ENCODE results near the gene MOSPD3.

The MOSPD3 gene

DNA sequence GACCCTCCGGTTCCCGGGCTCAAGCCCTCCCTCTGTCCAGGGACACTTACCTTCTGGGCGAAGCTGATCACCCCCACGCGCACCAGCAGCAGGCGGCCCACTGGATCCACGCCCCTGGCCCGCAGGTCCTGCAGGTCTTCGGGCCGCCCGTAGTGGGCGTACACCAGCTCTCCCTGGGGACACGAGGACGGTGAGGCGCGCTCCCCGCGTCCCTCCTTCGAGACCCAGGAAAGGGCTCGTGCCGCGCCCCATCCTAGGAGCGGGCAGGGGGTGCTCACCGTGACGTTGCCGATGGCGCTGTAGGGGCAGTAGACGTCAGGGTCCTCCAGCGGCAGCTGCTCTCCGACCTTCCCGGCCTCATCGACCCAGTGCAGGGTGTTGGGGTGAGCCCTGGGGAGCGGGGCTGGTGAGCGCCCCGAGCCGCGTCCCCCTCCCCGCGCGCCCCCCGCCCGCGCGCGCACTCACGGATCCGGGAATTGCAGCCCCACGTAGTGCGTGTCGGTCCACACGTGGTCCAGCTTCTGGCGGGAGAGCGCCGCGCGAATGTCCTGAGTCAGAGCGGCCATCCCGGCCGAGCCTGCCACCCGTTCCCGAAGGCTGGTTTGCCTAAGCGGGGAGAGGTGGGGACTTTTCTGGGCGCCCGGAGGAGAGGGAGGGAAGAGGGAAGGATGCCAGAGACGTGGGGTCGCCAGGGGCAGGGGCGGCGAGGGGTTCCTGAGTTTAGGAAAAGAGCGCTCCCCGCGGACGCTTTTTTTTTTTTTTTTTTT is 20.8 kb downstream of the MOSPD3 start:
- DNase-seq (ENCODE audit: insufficient read length, low spot score) = no peak
- peak; percentile 66 for FAIRE-seq
- TF ChIP-seq POLR2AphosphoS5 (IDR thresholded peaks at IDR 0.05; ENCODE audit: low read depth, low read length) (no peak), POU2F2 (IDR thresholded peaks at IDR 0.05; ENCODE audit: low read depth, low read length) (no peak), POLR2A (IDR thresholded peaks at IDR 0.05; ENCODE audit: low read depth, low read length) (no peak), TAF1 (IDR thresholded peaks at IDR 0.05; ENCODE audit: low read depth, low read length) (no peak), PAX5 (IDR thresholded peaks at IDR 0.05; ENCODE audit: insufficient read depth, low read length, severe bottlenecking) (no peak), SPI1 (IDR thresholded peaks at IDR 0.05; ENCODE audit: low read depth, low read length) (no peak)

DNA sequence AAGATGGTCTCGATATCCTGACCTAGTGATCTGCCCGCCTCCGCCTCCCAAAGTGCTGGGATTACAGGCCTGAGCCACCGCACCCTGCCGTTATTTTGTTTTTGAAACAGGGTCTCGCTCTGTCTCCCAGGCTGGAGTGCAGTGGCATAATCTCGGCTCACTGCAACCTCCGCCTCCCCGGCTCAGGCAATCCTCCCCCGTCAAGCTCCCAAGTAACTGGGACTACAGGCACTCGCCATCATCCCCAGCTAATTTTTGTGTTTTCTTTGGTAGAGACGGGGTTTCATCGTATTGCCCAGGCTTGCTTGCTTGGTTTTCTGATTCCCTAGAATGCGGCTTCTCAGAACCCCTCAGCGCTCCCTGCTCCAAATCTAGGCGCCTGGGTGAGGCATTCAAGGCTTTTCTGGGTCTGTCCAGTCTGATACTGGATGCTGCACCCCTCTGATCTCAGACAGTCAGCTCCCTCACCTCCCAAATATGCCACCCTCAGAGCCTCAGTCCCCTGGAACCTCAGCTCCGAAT is 27.7 kb downstream of the MOSPD3 start:
- FAIRE-seq = no peak
- no peak for TF ChIP-seq POLR2AphosphoS5 (IDR thresholded peaks at IDR 0.05; ENCODE audit: low read depth, low read length)

DNA sequence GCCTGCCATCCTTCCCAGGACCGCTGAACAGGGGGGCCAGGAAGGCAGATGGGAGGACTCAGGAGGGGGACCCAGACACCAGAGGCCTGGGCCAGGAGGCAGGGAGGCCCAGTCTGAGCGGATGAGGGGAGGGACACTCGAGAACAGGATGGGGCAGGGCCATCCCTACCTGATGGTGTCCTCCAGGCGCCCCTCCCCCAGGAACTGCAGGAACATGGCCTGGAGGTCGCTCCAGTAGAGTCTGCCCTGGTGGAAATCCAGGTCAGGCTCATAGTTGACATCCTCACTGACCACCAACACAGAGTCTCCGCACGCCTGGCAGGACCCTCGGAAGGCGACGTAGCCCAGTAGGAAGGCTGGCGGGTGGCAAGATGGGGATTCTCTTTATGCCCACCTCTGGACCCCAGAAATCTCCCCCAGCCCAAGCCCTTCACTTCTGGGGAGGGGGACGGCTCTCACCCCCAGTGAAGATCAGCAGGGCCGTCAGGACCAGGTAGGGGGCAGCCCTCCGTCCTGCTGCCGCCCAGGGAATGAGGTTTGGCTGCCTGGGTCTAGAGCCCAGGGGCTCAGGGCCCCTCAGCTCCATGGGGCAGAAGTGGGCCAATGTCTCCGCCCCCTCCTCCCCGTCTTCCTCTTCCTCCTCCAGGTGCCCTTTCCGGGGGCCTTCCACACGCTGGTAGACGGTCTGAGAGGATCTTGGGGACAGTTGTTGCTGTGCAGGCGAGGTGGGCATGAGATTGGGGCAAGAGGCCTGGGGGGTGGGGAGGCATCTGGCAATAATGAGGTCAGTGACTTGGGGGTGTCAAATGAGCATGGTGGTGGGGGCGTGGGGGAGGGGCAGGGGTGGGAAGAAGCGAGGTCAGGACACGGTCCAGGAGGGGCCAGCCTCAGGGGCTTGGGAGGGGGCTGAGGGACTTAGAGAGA is 28.4 kb downstream of the MOSPD3 start:
- DNase-seq (ENCODE audit: insufficient read length, low spot score) (no peak), FAIRE-seq (no peak)
- TF ChIP-seq POLR2A (IDR thresholded peaks at IDR 0.05; ENCODE audit: low read depth, low read length) = no peak
- TF ChIP-seq TAF1 (IDR thresholded peaks at IDR 0.05; ENCODE audit: low read depth, low read length) = no peak
- no peak for TF ChIP-seq PAX5 (IDR thresholded peaks at IDR 0.05; ENCODE audit: insufficient read depth, low read length, severe bottlenecking)
- TF ChIP-seq SPI1 (IDR thresholded peaks at IDR 0.05; ENCODE audit: low read depth, low read length) = no peak
- TF ChIP-seq POU2F2 (IDR thresholded peaks at IDR 0.05; ENCODE audit: low read depth, low read length) = no peak

More for the DNA sequence above, 27.7 kb downstream of the MOSPD3 start:
- DNase-seq (ENCODE audit: insufficient read length, low spot score) = no peak

DNA sequence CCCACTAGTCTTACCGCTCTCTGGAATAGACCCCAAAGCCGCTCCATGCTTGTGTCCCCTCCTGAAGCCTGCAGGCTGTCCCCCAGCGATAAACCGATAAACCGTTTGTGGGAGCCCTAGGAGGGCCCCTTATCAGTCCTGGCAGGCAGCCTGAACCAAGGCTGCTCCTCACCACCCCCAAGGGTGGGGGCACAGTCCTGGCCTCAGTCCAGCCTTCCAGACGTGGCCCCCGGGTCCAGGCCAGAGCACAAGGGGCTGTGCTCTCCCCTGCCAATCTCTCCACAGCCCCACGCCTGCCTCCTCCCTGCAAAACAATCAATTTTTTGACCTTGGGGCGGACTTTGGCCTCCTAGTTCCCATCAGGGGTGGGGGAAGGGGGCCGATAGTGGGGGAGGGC is 29.1 kb downstream of the MOSPD3 start, which contains the start of gene TFR2:
Gene TFR2 (minus strand): TSS at position 90 of the 397 bp plus-strand sequence. CDS start 43 bp downstream, at position 47.
- DNase-seq (ENCODE audit: insufficient read length, low spot score) (no peak), FAIRE-seq (no peak)
- TF ChIP-seq PAX5 (IDR thresholded peaks at IDR 0.05; ENCODE audit: insufficient read depth, low read length, severe bottlenecking) (no peak), TAF1 (IDR thresholded peaks at IDR 0.05; ENCODE audit: low read depth, low read length) (no peak), POLR2AphosphoS5 (IDR thresholded peaks at IDR 0.05; ENCODE audit: low read depth, low read length) (no peak), POU2F2 (IDR thresholded peaks at IDR 0.05; ENCODE audit: low read depth, low read length) (no peak), SPI1 (IDR thresholded peaks at IDR 0.05; ENCODE audit: low read depth, low read length) (no peak), POLR2A (IDR thresholded peaks at IDR 0.05; ENCODE audit: low read depth, low read length) (no peak)

DNA sequence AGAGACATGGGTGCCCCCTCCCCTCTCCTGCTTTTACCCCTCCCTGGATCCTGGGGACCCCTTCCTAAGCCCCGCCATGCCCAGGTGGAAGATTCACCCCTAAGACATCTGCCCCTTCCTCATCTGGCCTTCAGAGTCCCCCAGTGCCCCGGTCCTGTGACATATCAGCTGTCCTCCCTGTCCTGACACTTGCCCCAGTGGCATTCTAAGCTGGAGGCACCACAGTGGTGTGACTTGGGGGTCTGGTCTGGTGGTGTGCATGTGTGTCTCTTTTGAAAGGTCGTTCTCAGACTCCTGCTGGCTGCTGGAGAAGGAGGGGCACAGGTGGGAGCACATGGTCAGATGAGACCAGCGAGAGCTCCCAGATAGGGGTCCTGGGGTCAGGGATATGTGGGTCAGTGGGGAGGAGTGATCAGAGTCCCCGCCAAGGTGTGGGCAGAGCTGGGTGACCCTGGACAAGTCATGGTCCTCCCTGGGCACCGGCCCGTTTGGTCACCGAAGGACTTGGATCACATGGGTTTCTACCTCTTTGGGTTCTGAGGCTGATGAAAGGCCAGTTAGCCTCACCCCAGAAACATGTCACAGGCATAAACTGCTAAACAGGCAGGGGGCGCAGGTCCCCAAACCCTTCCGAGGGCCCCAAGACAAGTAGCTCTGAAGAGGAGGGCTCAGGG is 29.7 kb downstream of the MOSPD3 start:
- DNase-seq (ENCODE audit: insufficient read length, low spot score) = no peak
- TF ChIP-seq POLR2A (IDR thresholded peaks at IDR 0.05; ENCODE audit: low read depth, low read length) = no peak
- no peak for TF ChIP-seq PAX5 (IDR thresholded peaks at IDR 0.05; ENCODE audit: insufficient read depth, low read length, severe bottlenecking)
- no peak for TF ChIP-seq TAF1 (IDR thresholded peaks at IDR 0.05; ENCODE audit: low read depth, low read length)
- no peak for TF ChIP-seq POU2F2 (IDR thresholded peaks at IDR 0.05; ENCODE audit: low read depth, low read length)
- no peak for TF ChIP-seq SPI1 (IDR thresholded peaks at IDR 0.05; ENCODE audit: low read depth, low read length)
- no peak for TF ChIP-seq POLR2AphosphoS5 (IDR thresholded peaks at IDR 0.05; ENCODE audit: low read depth, low read length)
- FAIRE-seq = no peak

GRCh38 chr7:100642534-100642907 is 30.2 kb downstream of the MOSPD3 start:
- DNase-seq (ENCODE audit: insufficient read length, low spot score) (peak; percentile 80), FAIRE-seq (peak; percentile 57)
- no peak for TF ChIP-seq POLR2AphosphoS5 (IDR thresholded peaks at IDR 0.05; ENCODE audit: low read depth, low read length)
- no peak for TF ChIP-seq PAX5 (IDR thresholded peaks at IDR 0.05; ENCODE audit: insufficient read depth, low read length, severe bottlenecking)
- TF ChIP-seq POLR2A (IDR thresholded peaks at IDR 0.05; ENCODE audit: low read depth, low read length) = no peak
- no peak for TF ChIP-seq TAF1 (IDR thresholded peaks at IDR 0.05; ENCODE audit: low read depth, low read length)
- no peak for TF ChIP-seq SPI1 (IDR thresholded peaks at IDR 0.05; ENCODE audit: low read depth, low read length)
- no peak for TF ChIP-seq POU2F2 (IDR thresholded peaks at IDR 0.05; ENCODE audit: low read depth, low read length)

GRCh38 chr7:100649826-100650565 is 37.7 kb downstream of the MOSPD3 start:
- TF ChIP-seq TAF1 (IDR thresholded peaks at IDR 0.05; ENCODE audit: low read depth, low read length) (no peak), POU2F2 (IDR thresholded peaks at IDR 0.05; ENCODE audit: low read depth, low read length) (no peak), SPI1 (IDR thresholded peaks at IDR 0.05; ENCODE audit: low read depth, low read length) (no peak), PAX5 (IDR thresholded peaks at IDR 0.05; ENCODE audit: insufficient read depth, low read length, severe bottlenecking) (no peak), POLR2A (IDR thresholded peaks at IDR 0.05; ENCODE audit: low read depth, low read length) (no peak), POLR2AphosphoS5 (IDR thresholded peaks at IDR 0.05; ENCODE audit: low read depth, low read length) (no peak)
- peak; percentile 62 for FAIRE-seq
- DNase-seq (ENCODE audit: insufficient read length, low spot score) = no peak
